Putamen (tissue), 1 donor: ENCODE measurements around the gene FTCD.

Experiments
- DNase-seq: peaks from one replicate; pipeline ENCODE4 v3.0.0-alpha.2; 2016; ENCODE audit warnings: low spot score

FTCD gene

GRCh38 chr21:46093668-46094400 is 61.5 kb downstream of the FTCD start:
- DNase-seq, result no peak

- DNase-seq, result no peak
These were observed 62.3 kb downstream of the FTCD start for GRCh38 chr21:46092811-46093667.

GRCh38 chr21:46092026-46092764 is 63.2 kb downstream of the FTCD start:
- DNase-seq, result no peak

- DNase-seq, result no peak
These were observed 63.8 kb downstream of the FTCD start for GRCh38 chr21:46091631-46092025.

GRCh38 chr21:46091118-46091517 is 64.3 kb downstream of the FTCD start:
- DNase-seq, result no peak

- no peak for DNase-seq
These were observed 66.1 kb downstream of the FTCD start for GRCh38 chr21:46089285-46089684.

GRCh38 chr21:46088189-46088588 is 67.2 kb downstream of the FTCD start:
- no peak for DNase-seq

- no peak for DNase-seq
These were observed 67.7 kb downstream of the FTCD start for GRCh38 chr21:46087641-46088040.
